Lower lobe of right lung (tissue), 2 donors: ENCODE results near the gene EIF4B. TPM values are rescaled to one million over a fixed set of nuclear protein-coding genes. Genes with fewer than 3 reads are reported as not detected.

ENCODE experiments used
- ATAC-seq, 2 donors: fragments of 200-7000 bp; cut with Tn5 transposase; one replicate each; pipeline ENCODE4 v1.9.1; 2020 to 2022; ENCODE audit warnings: mild to moderate bottlenecking in 2 of 2, moderate library complexity in 2 of 2
- DNase-seq: peaks from one replicate; pipeline ENCODE4 v3.0.0-alpha.2; 2020
- H3K27ac ChIP-seq: fragments of 200-600 bp; one replicate; pipeline ENCODE4 v1.8.0; 2022
- H3K27me3 ChIP-seq: fragments of 200-600 bp; one replicate; pipeline ENCODE4 v1.8.0; 2022; ENCODE audit warnings: low read depth
- H3K36me3 ChIP-seq: fragments of 200-600 bp; one replicate; pipeline ENCODE4 v1.8.0; 2022; ENCODE audit warnings: mild to moderate bottlenecking
- H3K4me1 ChIP-seq: fragments of 200-600 bp; one replicate; pipeline ENCODE4 v1.8.0; 2022
- H3K4me3 ChIP-seq: fragments of 200-600 bp; one replicate; pipeline ENCODE4 v1.8.0; 2022; ENCODE audit warnings: mild to moderate bottlenecking
- H3K9me3 ChIP-seq: fragments of 200-600 bp; one replicate; pipeline ENCODE4 v1.8.0; 2022
- CTCF ChIP-seq: fragments of 200-600 bp; IDR thresholded peaks from one replicate; pipeline ENCODE4 v1.8.0; 2022; ENCODE audit warnings: antibody characterized with exemption, mild to moderate bottlenecking
- intact Hi-C: fragments of 100-400 bp; cut with DNase I; formaldehyde crosslinking; loops from one replicate; pipeline ENCODE4 v1.11.0; 2022
- total RNA-seq: library from RNA; stranded (reverse); fragmentation: NEBNext Ultra II Directional; extraction: Animal tissue kit (Norgen Biotek cat#: 25700); gene quantifications from one replicate; pipeline ENCODE4 v1.2.1, GENCODE V29; 2021
- donor health status: DM: no; HTN: yes; CAD: no; lungs with severe emphysema.

Gene EIF4B
- total RNA-seq, 1 donor from 2014 or later: 453 TPM

GRCh38 chr12:53049571-53050318 lies 43.5 kb downstream of the EIF4B start, which contains the start of gene TNS2:
Gene TNS2, plus strand, starts transcription at chr12:53050065. Its CDS starts 121 bp downstream, at chr12:53050186.
- intact Hi-C loops: no loop called here
- no peak for TF ChIP-seq CTCF
- H3K9me3 ChIP-seq: no peaks in the 10 kb centered on the region
- H3K4me1 ChIP-seq: peaks cover 82% of the 10 kb centered on the region
- H3K27ac ChIP-seq: peak within 1 kb of the TSS; percentile 97
- DNase-seq (peak; percentile 88), ATAC-seq (peak; percentile 31 to 37)
- H3K36me3 ChIP-seq: peaks cover 21% of the 10 kb centered on the region
- H3K4me3 ChIP-seq: peak within 1 kb of the TSS; percentile 83
- H3K27me3 ChIP-seq: no peaks in the 10 kb centered on the region

DNA sequence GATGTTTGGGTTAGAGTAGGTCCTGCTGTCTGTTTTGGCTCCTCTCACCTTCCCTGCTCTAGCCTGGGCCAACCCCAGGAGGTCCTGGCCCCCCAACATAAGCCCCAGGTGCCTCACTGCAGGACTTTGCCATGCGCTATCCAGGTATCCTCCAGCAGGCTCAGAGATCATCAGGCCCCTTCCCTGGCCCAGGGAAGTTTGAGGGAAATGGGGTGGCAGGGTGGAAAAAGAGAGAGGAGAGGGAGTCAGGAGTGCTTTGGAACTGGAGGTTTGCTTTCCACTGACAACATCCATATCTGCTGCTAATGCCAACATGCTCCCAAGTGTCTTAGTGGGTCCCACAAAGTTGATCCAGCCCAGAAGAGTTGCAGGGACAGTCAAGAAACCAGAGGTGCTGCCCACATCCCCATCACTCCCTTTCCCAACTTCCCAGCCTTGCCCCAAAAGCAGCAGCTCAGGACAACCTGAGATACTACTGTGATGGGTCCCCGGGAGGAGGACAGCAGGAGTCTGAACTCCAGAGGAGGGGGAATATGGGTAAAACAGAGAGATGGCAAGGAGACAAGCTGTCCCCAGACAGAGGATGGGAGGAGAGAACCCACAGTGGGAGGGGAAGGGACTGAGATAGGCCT lies 44.3 kb downstream of the EIF4B start:
- no peak for ATAC-seq
- intact Hi-C loops: no loop called here
- no peak for DNase-seq
- Histone ChIP-seq H3K4me1 (peaks cover 83% of the 10 kb centered on the region), H3K9me3 (no peaks in the 10 kb centered on the region), H3K27me3 (no peaks in the 10 kb centered on the region), H3K4me3 (peak overlapping the region; percentile 83), H3K36me3 (peaks cover 29% of the 10 kb centered on the region), H3K27ac (peak overlapping the region; percentile 97)
- TF ChIP-seq CTCF: no peak

GRCh38 chr12:53051058-53051880 lies 45.0 kb downstream of the EIF4B start:
- Histone ChIP-seq H3K27ac (peak overlapping the region; percentile 97), H3K9me3 (no peaks in the 10 kb centered on the region), H3K36me3 (peaks cover 36% of the 10 kb centered on the region), H3K4me3 (peak overlapping the region; percentile 83), H3K4me1 (peaks cover 81% of the 10 kb centered on the region), H3K27me3 (no peaks in the 10 kb centered on the region)
- no peak for ATAC-seq
- no peak for DNase-seq
- TF ChIP-seq CTCF: no peak
- intact Hi-C loops: no loop called here

- no peaks in the 10 kb centered on the region for H3K27me3 ChIP-seq
- no peak for TF ChIP-seq CTCF
- H3K4me3 ChIP-seq: peak overlapping the region; percentile 83
- intact Hi-C loops: no loop called here
- peak overlapping the region; percentile 97 for H3K27ac ChIP-seq
- H3K4me1 ChIP-seq: peaks cover 78% of the 10 kb centered on the region
- no peak for ATAC-seq
- H3K36me3 ChIP-seq: peaks cover 43% of the 10 kb centered on the region
- no peaks in the 10 kb centered on the region for H3K9me3 ChIP-seq
- no peak for DNase-seq
Measured at GRCh38 chr12:53051881-53052412, 45.7 kb downstream of the EIF4B start.
